ENCODE results near the gene EZR.

EZR gene

GRCh38 chr6:158780988-158781691 lies 38.0 kb downstream of the EZR start:
- H3K27ac ChIP-seq = peak overlapping the region; percentile 76
- peak; percentile 39 for DNase-seq (ENCODE audit: low read depth, low spot score)

- peak overlapping the region; percentile 76 for H3K27ac ChIP-seq
- no peak for DNase-seq (ENCODE audit: low read depth, low spot score)
These were observed 38.8 kb downstream of the EZR start for GRCh38 chr6:158780246-158780884.

GRCh38 chr6:158778005-158778527 lies 41.1 kb downstream of the EZR start:
- DNase-seq (ENCODE audit: low read depth, low spot score) = no peak
- peak overlapping the region; percentile 76 for H3K27ac ChIP-seq

GRCh38 chr6:158777510-158777909 lies 41.7 kb downstream of the EZR start:
- DNase-seq (ENCODE audit: low read depth, low spot score) = no peak
- H3K27ac ChIP-seq = peak overlapping the region; percentile 76

- DNase-seq (ENCODE audit: low read depth, low spot score) = no peak
- peak overlapping the region; percentile 76 for H3K27ac ChIP-seq
These were observed 42.4 kb downstream of the EZR start for GRCh38 chr6:158776737-158777136.

- no peak for DNase-seq (ENCODE audit: low read depth, low spot score)
These were observed 43.3 kb downstream of the EZR start for GRCh38 chr6:158775832-158776231.

GRCh38 chr6:158774717-158775449 lies 44.3 kb downstream of the EZR start:
- peak overlapping the region; percentile 92 for H3K27ac ChIP-seq
- no peak for DNase-seq (ENCODE audit: low read depth, low spot score)

More at GRCh38 chr6:158775832-158776231, 43.3 kb downstream of the EZR start:
- H3K27ac ChIP-seq = peak overlapping the region; percentile 92

- no peak for DNase-seq (ENCODE audit: low read depth, low spot score)
- peak overlapping the region; percentile 92 for H3K27ac ChIP-seq
These were observed 45.4 kb downstream of the EZR start for GRCh38 chr6:158773581-158774449.

- DNase-seq (ENCODE audit: low read depth, low spot score) = peak; percentile 62
- H3K27ac ChIP-seq = peak overlapping the region; percentile 92
These were observed 46.3 kb downstream of the EZR start for GRCh38 chr6:158772851-158773371.

- peak overlapping the region; percentile 92 for H3K27ac ChIP-seq
- DNase-seq (ENCODE audit: low read depth, low spot score) = no peak
These were observed 47.0 kb downstream of the EZR start for GRCh38 chr6:158772172-158772571.

- H3K27ac ChIP-seq = peak overlapping the region; percentile 92
- no peak for DNase-seq (ENCODE audit: low read depth, low spot score)
These were observed 47.6 kb downstream of the EZR start for GRCh38 chr6:158771399-158772152.

GRCh38 chr6:158770533-158771330 lies 48.4 kb downstream of the EZR start:
- peak overlapping the region; percentile 92 for H3K27ac ChIP-seq

GRCh38 chr6:158769771-158770432 lies 49.3 kb downstream of the EZR start:
- no peak for DNase-seq (ENCODE audit: low read depth, low spot score)
- peak overlapping the region; percentile 92 for H3K27ac ChIP-seq

More at GRCh38 chr6:158770533-158771330, 48.4 kb downstream of the EZR start:
- no peak for DNase-seq (ENCODE audit: low read depth, low spot score)

- no peak for DNase-seq (ENCODE audit: low read depth, low spot score)
- H3K27ac ChIP-seq = no peak overlapping the region
These were observed 49.9 kb downstream of the EZR start for GRCh38 chr6:158769234-158769770.

GRCh38 chr6:158768436-158768835 lies 50.7 kb downstream of the EZR start:
- no peak for DNase-seq (ENCODE audit: low read depth, low spot score)
- H3K27ac ChIP-seq = no peak overlapping the region

- no peak for DNase-seq (ENCODE audit: low read depth, low spot score)
These were observed 51.5 kb downstream of the EZR start for GRCh38 chr6:158767709-158768108.

More at GRCh38 chr6:158767709-158768108, 51.5 kb downstream of the EZR start:
- no peak overlapping the region for H3K27ac ChIP-seq
